Measurements from ENCODE around the gene TRMT61A.

TRMT61A gene

GRCh38 chr14:103548463-103549351 is 19.7 kb downstream of the TRMT61A start:
- DNase-seq: no peak

- no peak for DNase-seq
These were observed 20.6 kb downstream of the TRMT61A start for GRCh38 chr14:103549361-103550311.

GRCh38 chr14:103550451-103551337 is 21.7 kb downstream of the TRMT61A start:
- peak; percentile 79 for DNase-seq

- no peak for DNase-seq
These were observed 22.4 kb downstream of the TRMT61A start for GRCh38 chr14:103551338-103551762.

GRCh38 chr14:103552011-103552845 is 23.2 kb downstream of the TRMT61A start:
- DNase-seq: no peak

- no peak for DNase-seq
These were observed 23.8 kb downstream of the TRMT61A start for GRCh38 chr14:103552846-103553210.

GRCh38 chr14:103555559-103556337 is 26.8 kb downstream of the TRMT61A start:
- DNase-seq: no peak

GRCh38 chr14:103556946-103557758 is 28.2 kb downstream of the TRMT61A start:
- no peak for DNase-seq

GRCh38 chr14:103558071-103558882 is 29.3 kb downstream of the TRMT61A start:
- no peak for DNase-seq

- no peak for DNase-seq
These were observed 30.8 kb downstream of the TRMT61A start for GRCh38 chr14:103559766-103560165.

GRCh38 chr14:103560691-103561090 is 31.7 kb downstream of the TRMT61A start:
- no peak for DNase-seq

GRCh38 chr14:103561381-103562178 is 32.6 kb downstream of the TRMT61A start:
- DNase-seq: peak; percentile 78

- DNase-seq: peak; percentile 78
These were observed 33.1 kb downstream of the TRMT61A start for GRCh38 chr14:103562179-103562428.

GRCh38 chr14:103562429-103563225 is 33.6 kb downstream of the TRMT61A start, which contains the start of the genes BAG5 and COA8:
BAG5 (minus strand) TSS chr14:103562657; CDS start chr14:103561164, 1,493 bp downstream.
COA8 (plus strand) TSS chr14:103562960; CDS start chr14:103563002, 42 bp downstream.
- peak; percentile 97 for DNase-seq

- no peak for DNase-seq
These were observed 34.2 kb downstream of the TRMT61A start for GRCh38 chr14:103563226-103563620.

GRCh38 chr14:103563844-103564505 is 35.0 kb downstream of the TRMT61A start:
- DNase-seq: no peak

- DNase-seq: peak; percentile 96
These were observed 40.0 kb downstream of the TRMT61A start for GRCh38 chr14:103568952-103569351.

Data from NCI-H146 (cell line).